Neural cell (in vitro differentiated cells): Measurements from ENCODE around the gene PIP4K2A. TPM values are rescaled to one million over a fixed set of nuclear protein-coding genes. Genes with fewer than 3 reads are reported as not detected.

Experiments used
- H2AFZ ChIP-seq: fragments of 200-600, 300-800 bp; sonication (generic), shearing (Covaris generic); 2 replicates; pipeline ENCODE4 v1.6.0; 2014; ENCODE audit warnings: low read depth, mild to moderate bottlenecking, antibody characterized with exemption, low read length, moderate library complexity
- H3F3A ChIP-seq: fragments of 200-600 bp; shearing (Covaris generic); 2 replicates; pipeline ENCODE4 v1.6.1; 2016; ENCODE audit warnings: mild to moderate bottlenecking, moderate library complexity, mixed read lengths, antibody characterized with exemption, low read length; ENCODE audit not compliant: insufficient read depth, poor library complexity, severe bottlenecking
- H3K27ac ChIP-seq: fragments of 200-600, 300-800 bp; sonication (generic), shearing (Covaris generic); 2 replicates; pipeline ENCODE4 v1.5.1; 2014; ENCODE audit warnings: mild to moderate bottlenecking, low read length, moderate library complexity
- H3K27me3 ChIP-seq: fragments of 300-800, 200-600 bp; sonication (generic), shearing (Covaris generic); 2 replicates; pipeline ENCODE4 v1.6.0; 2014; ENCODE audit warnings: mild to moderate bottlenecking, low read depth, low read length, moderate library complexity; ENCODE audit not compliant: insufficient read depth
- H3K36me3 ChIP-seq: fragments of 300-800, 200-600 bp; sonication (generic), shearing (Covaris generic); 2 replicates; pipeline ENCODE4 v1.5.1; 2014; ENCODE audit warnings: mild to moderate bottlenecking, antibody characterized with exemption, low read length, moderate library complexity; ENCODE audit not compliant: insufficient read depth
- H3K4me2 ChIP-seq: fragments of 300-800, 200-600 bp; sonication (generic), shearing (Covaris generic); 2 replicates; pipeline ENCODE4 v1.6.0; 2014; ENCODE audit warnings: mild to moderate bottlenecking, low read length
- H3K4me3 ChIP-seq: fragments of 300-800, 200-600 bp; sonication (generic), shearing (Covaris generic); 2 replicates; pipeline ENCODE4 v1.5.1; 2014; ENCODE audit warnings: mild to moderate bottlenecking, low read length, moderate library complexity
- H3K79me2 ChIP-seq: fragments of 200-600 bp; shearing (Covaris generic); replicated peaks from 2 replicates; pipeline ENCODE4 v1.6.0; 2014; ENCODE audit warnings: mild to moderate bottlenecking, low read length, moderate library complexity; ENCODE audit not compliant: insufficient read depth
- H3K9ac ChIP-seq: fragments of 300-800, 200-600 bp; sonication (generic), shearing (Covaris generic); 2 replicates; pipeline ENCODE4 v1.6.1; 2016; ENCODE audit warnings: mild to moderate bottlenecking, low read length, mixed read lengths
- H3K9me2 ChIP-seq: fragments of 200-600 bp; shearing (Covaris generic); 2 replicates; pipeline ENCODE4 v1.6.1; 2016; ENCODE audit warnings: mild to moderate bottlenecking, low read length, mixed read lengths; ENCODE audit not compliant: insufficient read depth
- H3K9me3 ChIP-seq: fragments of 200-600, 300-800 bp; sonication (generic), shearing (Covaris generic); 2 replicates; pipeline ENCODE4 v1.6.1; 2016; ENCODE audit warnings: mild to moderate bottlenecking, mixed run types, low read length, moderate library complexity, mixed read lengths
- H4K20me1 ChIP-seq: fragments of 200-600 bp; shearing (Covaris generic); 2 replicates; pipeline ENCODE4 v1.6.1; 2016; ENCODE audit warnings: mild to moderate bottlenecking, mixed run types; ENCODE audit not compliant: insufficient read depth
- EP300 ChIP-seq: fragments of 450-650 bp; conservative IDR thresholded peaks from 2 replicates; pipeline ENCODE4 v1.6.1; 2014; ENCODE audit warnings: antibody characterized with exemption, mild to moderate bottlenecking, moderate library complexity; ENCODE audit not compliant: poor library complexity, severe bottlenecking
- EZH2 ChIP-seq: fragments of 200-600, 300-800 bp; shearing (Covaris generic), sonication (generic); IDR thresholded peaks from 2 replicates; pipeline ENCODE4 v1.6.1; 2014; ENCODE audit warnings: antibody characterized with exemption, low read length, borderline replicate concordance, mild to moderate bottlenecking; ENCODE audit not compliant: insufficient read depth, poor library complexity, severe bottlenecking
- MXI1 ChIP-seq: fragments of 450-650 bp; conservative IDR thresholded peaks from 2 replicates; pipeline ENCODE4 v1.6.1; 2014; ENCODE audit warnings: antibody characterized with exemption, mild to moderate bottlenecking; ENCODE audit not compliant: poor library complexity, severe bottlenecking
- POLR2AphosphoS5 ChIP-seq: IDR thresholded peaks from 2 replicates; pipeline ENCODE4 v1.6.1; 2012
- RAD21 ChIP-seq: fragments of 450-650 bp; conservative IDR thresholded peaks from 2 replicates; pipeline ENCODE4 v1.6.1; 2014; ENCODE audit warnings: antibody characterized with exemption, mild to moderate bottlenecking, moderate library complexity
- SMC3 ChIP-seq: fragments of 450-650 bp; conservative IDR thresholded peaks from 2 replicates; pipeline ENCODE4 v1.6.1; 2014; ENCODE audit warnings: antibody characterized with exemption, mild to moderate bottlenecking, moderate library complexity; ENCODE audit not compliant: poor library complexity
- TAF1 ChIP-seq: IDR thresholded peaks from 2 replicates; pipeline ENCODE4 v1.6.1; 2012; ENCODE audit warnings: low read depth
- polyA plus RNA-seq: library from polyadenylated mRNA; depleted of rRNA; stranded (reverse); fragments of >200 nt; gene quantifications from 2 replicates; pipeline ENCODE4 v1.2.3, GENCODE V29; 2014
- TF ChIP-seq, protein P1 (sequence below): fragments of 450-650 bp; IDR thresholded peaks from 2 replicates; pipeline ENCODE4 v1.5.1; 2014; ENCODE audit warnings: antibody characterized with exemption, mild to moderate bottlenecking, moderate library complexity; ENCODE audit not compliant: poor library complexity, severe bottlenecking
- TF ChIP-seq, protein P2 (sequence below): IDR thresholded peaks from 2 replicates; pipeline ENCODE4 v1.6.1; 2012; ENCODE audit warnings: borderline replicate concordance

Gene PIP4K2A
- polyA plus RNA-seq, 1 donor from 2014 or later: 12.6 TPM

DNA sequence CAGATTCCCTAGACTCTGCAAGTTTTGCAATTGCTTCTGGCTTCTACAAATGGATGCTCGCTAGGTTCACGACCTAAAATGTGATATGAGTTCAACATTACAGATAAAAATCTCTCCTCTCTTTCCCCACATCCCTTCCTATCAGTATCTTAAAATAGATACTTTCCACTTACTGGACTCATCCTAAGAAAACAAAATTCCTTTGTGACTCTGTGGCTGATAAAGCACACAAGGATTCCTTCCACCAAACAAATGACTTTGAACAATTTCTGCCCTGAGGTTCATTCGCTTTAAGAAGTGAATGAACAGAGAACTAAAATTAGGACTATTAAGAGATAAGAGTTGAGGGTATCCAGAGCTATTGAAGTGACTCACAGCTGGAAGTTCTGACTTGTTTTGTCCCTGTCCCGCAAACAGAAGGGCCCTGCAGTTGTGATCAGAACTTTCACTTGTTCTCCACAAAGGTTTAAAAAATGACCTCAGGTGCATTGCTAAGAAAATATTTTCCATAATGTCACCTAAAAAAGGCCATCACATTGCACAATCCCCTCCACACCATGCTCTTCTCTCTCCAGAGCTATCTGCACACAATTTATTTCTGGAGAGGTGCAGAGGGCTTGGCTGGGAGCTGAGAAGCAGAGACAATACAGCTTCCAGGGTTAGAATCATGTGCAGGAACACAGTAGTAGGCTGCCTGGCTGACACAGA, 96.1 kb downstream of the PIP4K2A start:
- TF ChIP-seq EZH2 (no peak), EP300 (no peak), RAD21 (no peak), POLR2AphosphoS5 (no peak), MXI1 (no peak), SMC3 (no peak), TAF1 (no peak)
- TF ChIP-seq, protein P1, sequence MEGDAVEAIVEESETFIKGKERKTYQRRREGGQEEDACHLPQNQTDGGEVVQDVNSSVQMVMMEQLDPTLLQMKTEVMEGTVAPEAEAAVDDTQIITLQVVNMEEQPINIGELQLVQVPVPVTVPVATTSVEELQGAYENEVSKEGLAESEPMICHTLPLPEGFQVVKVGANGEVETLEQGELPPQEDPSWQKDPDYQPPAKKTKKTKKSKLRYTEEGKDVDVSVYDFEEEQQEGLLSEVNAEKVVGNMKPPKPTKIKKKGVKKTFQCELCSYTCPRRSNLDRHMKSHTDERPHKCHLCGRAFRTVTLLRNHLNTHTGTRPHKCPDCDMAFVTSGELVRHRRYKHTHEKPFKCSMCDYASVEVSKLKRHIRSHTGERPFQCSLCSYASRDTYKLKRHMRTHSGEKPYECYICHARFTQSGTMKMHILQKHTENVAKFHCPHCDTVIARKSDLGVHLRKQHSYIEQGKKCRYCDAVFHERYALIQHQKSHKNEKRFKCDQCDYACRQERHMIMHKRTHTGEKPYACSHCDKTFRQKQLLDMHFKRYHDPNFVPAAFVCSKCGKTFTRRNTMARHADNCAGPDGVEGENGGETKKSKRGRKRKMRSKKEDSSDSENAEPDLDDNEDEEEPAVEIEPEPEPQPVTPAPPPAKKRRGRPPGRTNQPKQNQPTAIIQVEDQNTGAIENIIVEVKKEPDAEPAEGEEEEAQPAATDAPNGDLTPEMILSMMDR: no peak
- TF ChIP-seq, protein P2, sequence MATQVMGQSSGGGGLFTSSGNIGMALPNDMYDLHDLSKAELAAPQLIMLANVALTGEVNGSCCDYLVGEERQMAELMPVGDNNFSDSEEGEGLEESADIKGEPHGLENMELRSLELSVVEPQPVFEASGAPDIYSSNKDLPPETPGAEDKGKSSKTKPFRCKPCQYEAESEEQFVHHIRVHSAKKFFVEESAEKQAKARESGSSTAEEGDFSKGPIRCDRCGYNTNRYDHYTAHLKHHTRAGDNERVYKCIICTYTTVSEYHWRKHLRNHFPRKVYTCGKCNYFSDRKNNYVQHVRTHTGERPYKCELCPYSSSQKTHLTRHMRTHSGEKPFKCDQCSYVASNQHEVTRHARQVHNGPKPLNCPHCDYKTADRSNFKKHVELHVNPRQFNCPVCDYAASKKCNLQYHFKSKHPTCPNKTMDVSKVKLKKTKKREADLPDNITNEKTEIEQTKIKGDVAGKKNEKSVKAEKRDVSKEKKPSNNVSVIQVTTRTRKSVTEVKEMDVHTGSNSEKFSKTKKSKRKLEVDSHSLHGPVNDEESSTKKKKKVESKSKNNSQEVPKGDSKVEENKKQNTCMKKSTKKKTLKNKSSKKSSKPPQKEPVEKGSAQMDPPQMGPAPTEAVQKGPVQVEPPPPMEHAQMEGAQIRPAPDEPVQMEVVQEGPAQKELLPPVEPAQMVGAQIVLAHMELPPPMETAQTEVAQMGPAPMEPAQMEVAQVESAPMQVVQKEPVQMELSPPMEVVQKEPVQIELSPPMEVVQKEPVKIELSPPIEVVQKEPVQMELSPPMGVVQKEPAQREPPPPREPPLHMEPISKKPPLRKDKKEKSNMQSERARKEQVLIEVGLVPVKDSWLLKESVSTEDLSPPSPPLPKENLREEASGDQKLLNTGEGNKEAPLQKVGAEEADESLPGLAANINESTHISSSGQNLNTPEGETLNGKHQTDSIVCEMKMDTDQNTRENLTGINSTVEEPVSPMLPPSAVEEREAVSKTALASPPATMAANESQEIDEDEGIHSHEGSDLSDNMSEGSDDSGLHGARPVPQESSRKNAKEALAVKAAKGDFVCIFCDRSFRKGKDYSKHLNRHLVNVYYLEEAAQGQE: no peak
- Histone ChIP-seq H3K79me2 (no peaks in the 10 kb centered on the region), H3K27ac (no peak overlapping the region), H3K9me3 (no peaks in the 10 kb centered on the region), H3K27me3 (no peaks in the 10 kb centered on the region), H3K4me3 (no peak overlapping the region), H4K20me1 (no peaks in the 10 kb centered on the region), H3K36me3 (no peaks in the 10 kb centered on the region), H3K9ac (no peak overlapping the region), H3K9me2 (no peaks in the 10 kb centered on the region), H3K4me2 (no peak overlapping the region), H3F3A (no peaks in the 10 kb centered on the region), H2AFZ (no peak overlapping the region)

DNA sequence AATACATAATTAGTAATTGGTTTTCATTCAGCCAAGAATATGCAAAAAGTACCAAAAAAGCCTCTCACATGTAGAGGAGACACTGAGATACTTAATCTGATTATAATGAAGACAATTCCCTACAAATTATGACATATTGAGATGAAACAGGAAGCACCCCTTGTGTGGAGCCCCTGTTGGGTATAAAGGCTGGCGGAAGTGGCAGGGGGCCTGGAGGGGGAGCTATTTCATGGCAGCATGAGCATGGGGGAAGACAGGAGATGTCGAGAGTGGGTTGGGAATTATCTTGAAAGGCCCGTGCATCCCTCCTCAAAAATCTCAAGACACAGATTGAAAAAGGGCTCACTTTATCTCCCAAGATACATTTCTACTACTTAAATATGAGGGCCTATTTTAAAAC, 96.9 kb downstream of the PIP4K2A start:
- Histone ChIP-seq H3K27ac (no peak overlapping the region), H3K4me3 (no peak overlapping the region), H3K27me3 (no peaks in the 10 kb centered on the region), H2AFZ (no peak overlapping the region), H4K20me1 (no peaks in the 10 kb centered on the region), H3K36me3 (no peaks in the 10 kb centered on the region), H3K9me2 (no peaks in the 10 kb centered on the region), H3K9ac (no peak overlapping the region), H3K4me2 (no peak overlapping the region), H3K9me3 (no peaks in the 10 kb centered on the region), H3F3A (no peaks in the 10 kb centered on the region), H3K79me2 (no peaks in the 10 kb centered on the region)
- TF ChIP-seq EZH2 (no peak), MXI1 (no peak), POLR2AphosphoS5 (no peak), SMC3 (no peak), TAF1 (no peak), EP300 (no peak)
- TF ChIP-seq, protein P2: no peak
- TF ChIP-seq, protein P1: no peak
